ENCODE results near the gene PHAX.
"Not testable (repeated sequence)": the region's sequence is repeated elsewhere in the genome, so short reads cannot be mapped to it uniquely, and the experiment has no call there.

Gene PHAX

GRCh38 chr5:126600631-126601511 is at the start of gene PHAX:
TSS of gene PHAX (plus strand) at chr5:126600947. CDS start at chr5:126600963, 16 bp downstream.
- peak; percentile 100 for ATAC-seq
- TF ChIP-seq BACH2 (CRISPR knock-in tag; IDR thresholded peaks at IDR 0.05; ENCODE audit: borderline replicate concordance) (no peak), TSHZ2 (CRISPR knock-in tag; IDR thresholded peaks at IDR 0.05) (0 out of 2 replicates have a peak, but pooled peaks have one; percentile 15)

- ATAC-seq, result no peak
- TF ChIP-seq TOX (CRISPR knock-in tag; IDR thresholded peaks at IDR 0.05; ENCODE audit: borderline replicate concordance) (no peak), PPARA (CRISPR knock-in tag; IDR thresholded peaks at IDR 0.05; ENCODE audit: borderline replicate concordance) (no peak), ZNF565 (CRISPR knock-in tag; conservative IDR thresholded peaks at IDR 0.05; ENCODE audit: low read depth) (no peak), GLIS3 (CRISPR knock-in tag; IDR thresholded peaks at IDR 0.05) (no peak), BACH2 (CRISPR knock-in tag; IDR thresholded peaks at IDR 0.05; ENCODE audit: borderline replicate concordance) (no peak), ZNF8 (CRISPR knock-in tag; IDR thresholded peaks at IDR 0.05) (no peak), CSRNP3 (CRISPR knock-in tag; IDR thresholded peaks at IDR 0.05) (no peak), TCF4 (CRISPR knock-in tag; IDR thresholded peaks at IDR 0.05; ENCODE audit: borderline replicate concordance) (no peak), POU6F1 (CRISPR knock-in tag; IDR thresholded peaks at IDR 0.05; ENCODE audit: borderline replicate concordance, low read depth) (no peak), ZNF70 (CRISPR knock-in tag; IDR thresholded peaks at IDR 0.05) (no peak), ZC3H10 (CRISPR knock-in tag; IDR thresholded peaks at IDR 0.05) (no peak)
Measured at GRCh38 chr5:126552614-126553013, 48.1 kb upstream of the PHAX start.

- ATAC-seq, result not testable (repeated sequence)
Measured at GRCh38 chr5:126555101-126555500, 45.6 kb upstream of the PHAX start.

- peak; percentile 30; the same call in 2 of the 3 replicates for ATAC-seq
- no peak for TF ChIP-seq OSR1 (CRISPR knock-in tag; IDR thresholded peaks at IDR 0.05)
- no peak for TF ChIP-seq RARB (CRISPR knock-in tag; IDR thresholded peaks at IDR 0.05)
- TF ChIP-seq ESRRG (CRISPR knock-in tag; IDR thresholded peaks at IDR 0.05), result no peak
- no peak for TF ChIP-seq ZNF70 (CRISPR knock-in tag; IDR thresholded peaks at IDR 0.05)
- TF ChIP-seq TOX (CRISPR knock-in tag; IDR thresholded peaks at IDR 0.05; ENCODE audit: borderline replicate concordance), result no peak
- TF ChIP-seq SNAI2 (CRISPR knock-in tag; IDR thresholded peaks at IDR 0.05), result no peak
- no peak for TF ChIP-seq GLIS3 (CRISPR knock-in tag; IDR thresholded peaks at IDR 0.05)
- TF ChIP-seq TSHZ2 (CRISPR knock-in tag; IDR thresholded peaks at IDR 0.05), result no peak
- no peak for TF ChIP-seq CREB5 (CRISPR knock-in tag; IDR thresholded peaks at IDR 0.05; ENCODE audit: low read depth)
- no peak for TF ChIP-seq POU6F1 (CRISPR knock-in tag; IDR thresholded peaks at IDR 0.05; ENCODE audit: borderline replicate concordance, low read depth)
- no peak for TF ChIP-seq ISL1 (CRISPR knock-in tag; IDR thresholded peaks at IDR 0.05)
- TF ChIP-seq ZNF8 (CRISPR knock-in tag; IDR thresholded peaks at IDR 0.05), result no peak
- TF ChIP-seq BACH2 (CRISPR knock-in tag; IDR thresholded peaks at IDR 0.05; ENCODE audit: borderline replicate concordance), result no peak
- TF ChIP-seq ZC3H10 (CRISPR knock-in tag; IDR thresholded peaks at IDR 0.05), result no peak
- TF ChIP-seq PATZ1 (CRISPR knock-in tag; IDR thresholded peaks at IDR 0.05; ENCODE audit: borderline replicate concordance), result no peak
- no peak for TF ChIP-seq CSDC2 (CRISPR knock-in tag; IDR thresholded peaks at IDR 0.05)
Measured at GRCh38 chr5:126561908-126562307, 38.8 kb upstream of the PHAX start.
